H9 (cell line): ENCODE measurements around the gene OR6K3. TPM values are rescaled to one million over a fixed set of nuclear protein-coding genes. Genes with fewer than 3 reads are reported as not detected.

Experiments used
- DNase-seq: peaks from one replicate; pipeline ENCODE4 v3.0.0-alpha.2; 2017
- H2AFZ ChIP-seq: one replicate; pipeline ENCODE4 v1.6.1; 2013; ENCODE audit warnings: mild to moderate bottlenecking, low read length, control low read depth, moderate library complexity
- H2AK5ac ChIP-seq: 2 replicates; pipeline ENCODE4 v1.6.1; 2013; ENCODE audit warnings: low read length, control low read depth, mixed read lengths; ENCODE audit not compliant: insufficient read length
- H2BK120ac ChIP-seq: one replicate; pipeline ENCODE4 v1.6.1; 2013; ENCODE audit warnings: low read depth, mild to moderate bottlenecking, low read length, control low read depth, inconsistent platforms; ENCODE audit not compliant: poor library complexity, severe bottlenecking
- H2BK12ac ChIP-seq: 2 replicates; pipeline ENCODE4 v1.6.1; 2013; ENCODE audit warnings: low read length, control low read depth, mixed read lengths, low read depth; ENCODE audit not compliant: insufficient read length
- H2BK15ac ChIP-seq: 2 replicates; pipeline ENCODE4 v1.6.1; 2013; ENCODE audit warnings: low read depth, low read length, control low read depth
- H2BK20ac ChIP-seq: one replicate; pipeline ENCODE4 v1.6.1; 2013; ENCODE audit warnings: low read depth, mild to moderate bottlenecking, low read length, control low read depth, inconsistent platforms; ENCODE audit not compliant: poor library complexity, severe bottlenecking
- H2BK5ac ChIP-seq: 2 replicates; pipeline ENCODE4 v1.6.1; 2013; ENCODE audit warnings: low read length, control low read depth, mixed read lengths; ENCODE audit not compliant: insufficient read length
- H3K14ac ChIP-seq: 2 replicates; pipeline ENCODE4 v1.6.1; 2013; ENCODE audit warnings: low read length, control low read depth; ENCODE audit not compliant: insufficient read depth
- H3K18ac ChIP-seq: 2 replicates; pipeline ENCODE4 v1.6.1; 2013; ENCODE audit warnings: low read depth, mild to moderate bottlenecking, mixed read lengths, low read length, control low read depth; ENCODE audit not compliant: insufficient read length
- H3K23ac ChIP-seq: 2 replicates; pipeline ENCODE4 v1.6.1; 2013; ENCODE audit warnings: low read length, control low read depth, mixed read lengths, low read depth; ENCODE audit not compliant: insufficient read length
- H3K23me2 ChIP-seq: 2 replicates; pipeline ENCODE4 v1.6.1; 2013; ENCODE audit warnings: low read depth, mild to moderate bottlenecking, mixed read lengths, low read length, control low read depth; ENCODE audit not compliant: insufficient read length, poor library complexity, severe bottlenecking
- H3K27ac ChIP-seq: 2 replicates; pipeline ENCODE4 v1.5.1; 2013; ENCODE audit warnings: low read length, control low read depth, mixed read lengths, low read depth; ENCODE audit not compliant: insufficient read length
- H3K27me3 ChIP-seq: 2 replicates; pipeline ENCODE4 v1.6.1; 2013; ENCODE audit warnings: low read length, control low read depth, inconsistent platforms; ENCODE audit not compliant: insufficient read depth
- H3K4ac ChIP-seq: 2 replicates; pipeline ENCODE4 v1.6.1; 2013; ENCODE audit warnings: low read depth, mild to moderate bottlenecking, control low read depth, inconsistent platforms, low read length, moderate library complexity
- H3K4me1 ChIP-seq: 2 replicates; pipeline ENCODE4 v1.6.1; 2013; ENCODE audit warnings: low read length, control low read depth, inconsistent platforms; ENCODE audit not compliant: insufficient read depth
- H3K4me2 ChIP-seq: 2 replicates; pipeline ENCODE4 v1.6.1; 2013; ENCODE audit warnings: low read length, control low read depth, mixed read lengths; ENCODE audit not compliant: insufficient read length, insufficient read depth
- H3K56ac ChIP-seq: 2 replicates; pipeline ENCODE4 v1.6.1; 2013; ENCODE audit warnings: low read depth, mild to moderate bottlenecking, mixed read lengths, low read length, control low read depth; ENCODE audit not compliant: insufficient read length
- H3K79me1 ChIP-seq: 2 replicates; pipeline ENCODE4 v1.6.1; 2013; ENCODE audit warnings: low read depth, mild to moderate bottlenecking, moderate library complexity, low read length, control low read depth, inconsistent platforms; ENCODE audit not compliant: insufficient read depth, poor library complexity, severe bottlenecking
- H3K79me2 ChIP-seq: 2 replicates; pipeline ENCODE4 v1.6.1; 2013; ENCODE audit warnings: low read length, control low read depth, inconsistent platforms; ENCODE audit not compliant: insufficient read depth
- H3K9ac ChIP-seq: 2 replicates; pipeline ENCODE4 v1.6.1; 2013; ENCODE audit warnings: low read length, control low read depth, mixed read lengths; ENCODE audit not compliant: insufficient read length; ENCODE audit errors: extremely low read depth
- H3K9me3 ChIP-seq: one replicate; pipeline ENCODE4 v1.6.1; 2013; ENCODE audit warnings: low read depth, low read length, inconsistent platforms; ENCODE audit not compliant: control insufficient read depth
- H3T11ph ChIP-seq: one replicate; pipeline ENCODE4 v1.6.1; 2013; ENCODE audit warnings: mild to moderate bottlenecking, low read length, control low read depth, inconsistent platforms
- H4K20me1 ChIP-seq: one replicate; pipeline ENCODE4 v1.6.1; 2013; ENCODE audit not compliant: control insufficient read depth, insufficient read length, insufficient read depth
- H4K5ac ChIP-seq: 2 replicates; pipeline ENCODE4 v1.6.1; 2013; ENCODE audit warnings: low read depth, mild to moderate bottlenecking, mixed read lengths, low read length, control low read depth; ENCODE audit not compliant: insufficient read length
- H4K8ac ChIP-seq: replicated peaks from 2 replicates; pipeline ENCODE4 v1.6.1; 2013; ENCODE audit warnings: low read length, control low read depth, mixed read lengths, low read depth; ENCODE audit not compliant: insufficient read length
- H4K91ac ChIP-seq: 2 replicates; pipeline ENCODE4 v1.6.1; 2013; ENCODE audit warnings: low read depth, mild to moderate bottlenecking, moderate library complexity, mixed read lengths, low read length, control low read depth; ENCODE audit not compliant: insufficient read length
- H3K27ac Mint-ChIP-seq, 3 experiments: 2 replicates in 2 of 3; 3 replicates in 1 of 3; pipeline ENCODE4 v1.8.0; 2020 to 2021; ENCODE audit warnings: mixed read lengths in 3 of 3, mild to moderate bottlenecking in 1 of 3, moderate library complexity in 1 of 3
- H3K27me3 Mint-ChIP-seq: 2 replicates; pipeline ENCODE4 v1.8.0; 2021; ENCODE audit warnings: low read depth, mild to moderate bottlenecking, moderate library complexity, mixed read lengths
- H3K36me3 Mint-ChIP-seq, 3 experiments: 2 replicates in 2 of 3; 3 replicates in 1 of 3; pipeline ENCODE4 v1.8.0; 2020 to 2021; ENCODE audit warnings: low read depth in 3 of 3, mixed read lengths in 3 of 3; ENCODE audit not compliant: insufficient read depth in 1 of 3
- H3K4me1 Mint-ChIP-seq, 2 experiments: 2 replicates each; pipeline ENCODE4 v1.8.0; 2020; ENCODE audit warnings: mixed read lengths in 2 of 2
- H3K4me3 Mint-ChIP-seq, 2 experiments: 2 replicates in 1 of 2; 3 replicates in 1 of 2; pipeline ENCODE4 v1.8.0; 2020 to 2021; ENCODE audit warnings: mild to moderate bottlenecking in 2 of 2, mixed read lengths in 2 of 2, moderate library complexity in 1 of 2
- H3K9me3 Mint-ChIP-seq, 2 experiments: 2 replicates in 1 of 2; 3 replicates in 1 of 2; pipeline ENCODE4 v1.8.0; 2020; ENCODE audit warnings: mild to moderate bottlenecking in 2 of 2, mixed read lengths in 2 of 2, moderate library complexity in 1 of 2
- CTCF ChIP-seq: fragments of 200-600 bp; sonication (generic); conservative IDR thresholded peaks from 3 replicates; pipeline ENCODE4 v1.8.0; 2021; ENCODE audit warnings: antibody characterized with exemption, mild to moderate bottlenecking
- WGBS: extraction: QIAGEN DNeasy Blood & Tissue Kit; methylation state at CpG from one replicate; pipeline ENCODE4 v1.1.7; 2013; ENCODE audit warnings: missing lambda C conversion rate, low lambda C conversion rate, mixed read lengths; ENCODE audit not compliant: insufficient read length; ENCODE audit errors: extremely low coverage; 5-methylcytosine and 5-hydroxymethylcytosine counted together
- total RNA-seq: library from RNA; stranded (reverse); gene quantifications from 2 replicates; pipeline ENCODE4 v1.2.1, GENCODE V29; 2021

The OR6K3 gene
- total RNA-seq, 1 experiment from 2014 or later: not detected

GRCh38 chr1:158719664-158720063 is 856 bp downstream of the OR6K3 start:
- H3K23me2 ChIP-seq: no peaks in the 10 kb centered on the region
- no peak overlapping the region for H2BK20ac ChIP-seq
- H3K27ac ChIP-seq: no peak overlapping the region
- no CpG with 5 or more reads among the region's 3 CpGs for WGBS
- no peak overlapping the region for H3K9ac ChIP-seq
- no peak overlapping the region for H2BK120ac ChIP-seq
- H3K4me1 ChIP-seq: no peaks in the 10 kb centered on the region
- H3K4me2 ChIP-seq: no peak overlapping the region
- no peak overlapping the region for H3K4ac ChIP-seq
- H4K8ac ChIP-seq: no peak overlapping the region
- no peak for TF ChIP-seq CTCF
- H2AFZ ChIP-seq: no peak overlapping the region
- H3K4me1 Mint-ChIP-seq: no peaks in the 10 kb centered on the region
- H4K5ac ChIP-seq: no peak overlapping the region
- no peak overlapping the region for H2BK12ac ChIP-seq
- H3K27ac Mint-ChIP-seq: no peak overlapping the region
- H3K9me3 ChIP-seq: no peaks in the 10 kb centered on the region
- H3K79me2 ChIP-seq: no peaks in the 10 kb centered on the region
- no peak for DNase-seq
- H4K20me1 ChIP-seq: no peaks in the 10 kb centered on the region
- H2BK5ac ChIP-seq: no peak overlapping the region
- no peaks in the 10 kb centered on the region for H3K27me3 ChIP-seq
- H3K56ac ChIP-seq: no peak overlapping the region
- H3K14ac ChIP-seq: no peak overlapping the region
- no peak overlapping the region for H2AK5ac ChIP-seq
- H3K18ac ChIP-seq: no peak overlapping the region
- no peak overlapping the region for H2BK15ac ChIP-seq
- no peaks in the 10 kb centered on the region for H3K79me1 ChIP-seq
- H3K23ac ChIP-seq: no peak overlapping the region
- no peaks in the 10 kb centered on the region for H3K36me3 Mint-ChIP-seq
- H3K27me3 Mint-ChIP-seq: no peaks in the 10 kb centered on the region; the same call in 1 of the 2 replicates
- H4K91ac ChIP-seq: no peak overlapping the region
- H3T11ph ChIP-seq: no peak overlapping the region
- H3K4me3 Mint-ChIP-seq: no peak overlapping the region
- no peaks in the 10 kb centered on the region for H3K9me3 Mint-ChIP-seq
